ENCODE data around the gene NCKAP5. TPM values are rescaled to one million over a fixed set of nuclear protein-coding genes. Genes with fewer than 3 reads are reported as not detected.

NCKAP5 gene
- total RNA-seq, 3 donors from 2014 or later = 1.9 to 6.3 (median 2.3) TPM

- no peak for TF ChIP-seq CTCF (IDR thresholded peaks at IDR 0.05)
- intact Hi-C loops (cut with DNase I, micrococcal nuclease) = no loop called here
- Histone ChIP-seq H3K4me3 (no peak overlapping the region), H3K36me3 (ENCODE audit: low read depth) (no peaks in the 10 kb centered on the region), H3K4me1 (ENCODE audit: low read depth) (no peaks in the 10 kb centered on the region), H3K9me3 (no peaks in the 10 kb centered on the region)
- DNase-seq (no peak), ATAC-seq (no peak)
These were observed 915.8 kb downstream of the NCKAP5 start for GRCh38 chr2:132652474-132652873.

GRCh38 chr2:132651115-132652045 lies 916.9 kb downstream of the NCKAP5 start:
- Histone ChIP-seq H3K4me1 (ENCODE audit: low read depth) (no peaks in the 10 kb centered on the region), H3K4me3 (no peak overlapping the region), H3K36me3 (ENCODE audit: low read depth) (no peaks in the 10 kb centered on the region), H3K9me3 (no peaks in the 10 kb centered on the region)
- TF ChIP-seq CTCF (IDR thresholded peaks at IDR 0.05) = no peak
- intact Hi-C loops (cut with DNase I, micrococcal nuclease) = no loop called here
- ATAC-seq = no peak
- DNase-seq = no peak

DNA sequence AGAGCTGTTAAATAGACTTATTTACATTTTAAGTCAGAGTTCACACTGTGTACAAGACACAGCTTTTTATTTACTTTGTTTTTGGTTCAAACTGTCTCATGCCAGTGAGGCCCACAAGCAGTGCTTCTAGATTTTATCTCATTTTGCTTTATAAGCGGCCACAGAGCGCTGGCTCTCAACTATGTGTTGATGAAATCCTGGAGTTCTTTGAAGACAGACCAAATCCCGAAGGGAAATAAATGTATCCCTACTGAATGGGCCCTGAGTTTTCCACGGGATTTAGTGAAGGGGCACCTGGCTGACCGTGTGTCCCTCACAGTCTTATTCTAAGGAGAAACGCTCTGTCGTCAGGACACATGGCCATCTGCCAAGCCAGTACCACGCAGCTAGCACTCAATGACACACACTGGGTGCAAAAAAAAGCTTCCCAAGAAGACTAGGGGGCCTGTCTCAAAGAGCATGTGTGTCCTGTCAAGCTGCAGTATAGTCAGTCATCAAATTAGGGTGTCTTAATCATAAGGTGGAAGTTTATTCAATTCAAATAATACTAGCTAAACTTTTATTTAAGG lies 921.6 kb downstream of the NCKAP5 start:
- no peaks in the 10 kb centered on the region for H3K4me1 ChIP-seq (ENCODE audit: low read depth)
- intact Hi-C loops (cut with DNase I, micrococcal nuclease) = no loop called here
- no peaks in the 10 kb centered on the region for H3K36me3 ChIP-seq (ENCODE audit: low read depth)
- no peak for TF ChIP-seq CTCF (IDR thresholded peaks at IDR 0.05)
- no peaks in the 10 kb centered on the region for H3K9me3 ChIP-seq
- ATAC-seq = no peak
- H3K4me3 ChIP-seq = no peak overlapping the region
- DNase-seq = no peak

DNA sequence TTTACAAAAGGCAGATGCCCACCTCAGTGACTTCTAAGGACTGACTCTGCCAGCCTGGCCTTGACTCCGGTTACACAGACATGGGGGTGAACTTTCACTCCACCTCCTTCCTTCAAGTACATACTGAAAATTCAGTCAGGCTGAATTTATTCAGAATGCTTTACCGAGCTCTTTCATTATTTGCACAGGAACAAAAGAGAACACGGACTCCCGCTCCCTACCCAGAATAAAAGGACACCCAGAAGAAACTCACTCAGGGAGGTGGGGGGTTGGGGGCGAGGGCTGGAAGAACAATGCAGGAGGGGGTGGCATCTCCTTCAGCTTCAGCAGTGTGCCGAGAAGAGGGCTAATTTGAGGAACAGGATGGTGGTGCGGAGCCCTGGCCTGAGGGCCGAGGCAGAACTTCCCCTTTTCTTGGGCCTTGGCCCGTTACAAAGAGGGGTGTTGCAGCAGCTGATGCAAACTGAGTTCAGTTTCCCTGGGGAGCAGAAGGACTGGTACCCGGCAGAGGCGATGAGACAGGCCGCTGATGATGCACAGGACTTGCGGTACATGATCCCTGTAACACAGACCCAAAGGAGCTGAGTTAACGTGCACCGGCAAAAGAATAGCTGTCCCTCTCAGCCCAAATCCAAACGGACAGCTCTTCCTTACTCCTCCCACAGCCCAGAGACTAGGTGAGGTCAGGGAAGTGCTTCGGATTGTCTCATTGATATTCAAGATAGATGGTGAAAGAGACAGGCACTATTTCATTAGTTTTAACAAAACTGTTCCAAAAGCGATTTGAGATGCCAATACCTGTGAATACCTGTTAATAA lies 922.3 kb downstream of the NCKAP5 start:
- Histone ChIP-seq H3K36me3 (ENCODE audit: low read depth) (no peaks in the 10 kb centered on the region), H3K4me1 (ENCODE audit: low read depth) (no peaks in the 10 kb centered on the region), H3K9me3 (no peaks in the 10 kb centered on the region), H3K4me3 (no peak overlapping the region)
- no peak for TF ChIP-seq CTCF (IDR thresholded peaks at IDR 0.05)
- DNase-seq (no peak), ATAC-seq (no peak)
- intact Hi-C loops (cut with DNase I, micrococcal nuclease) = no loop called here

GRCh38 chr2:132645176-132645575 lies 923.1 kb downstream of the NCKAP5 start:
- no peaks in the 10 kb centered on the region for H3K9me3 ChIP-seq
- H3K4me1 ChIP-seq (ENCODE audit: low read depth) = no peaks in the 10 kb centered on the region
- ATAC-seq = no peak
- H3K36me3 ChIP-seq (ENCODE audit: low read depth) = no peaks in the 10 kb centered on the region
- no peak for TF ChIP-seq CTCF (IDR thresholded peaks at IDR 0.05)
- DNase-seq = no peak
- H3K4me3 ChIP-seq = no peak overlapping the region
- intact Hi-C loops (cut with DNase I, micrococcal nuclease) = no loop called here
